ENCODE data around the gene MLXIP.

- TF ChIP-seq CTCF (CRISPR knock-in tag; IDR thresholded peaks at IDR 0.05) = no peak
- TF ChIP-seq IRF1 (CRISPR knock-in tag; IDR thresholded peaks at IDR 0.05; ENCODE audit: low read depth) = no peak
- TF ChIP-seq SPEN (CRISPR knock-in tag; IDR thresholded peaks at IDR 0.05; ENCODE audit: low read depth) = no peak
- TF ChIP-seq SP5 (CRISPR knock-in tag; IDR thresholded peaks at IDR 0.05; ENCODE audit: borderline replicate concordance, low read depth) = no peak
- no peak for TF ChIP-seq CREB1 (IDR thresholded peaks at IDR 0.05)
- TF ChIP-seq CREB1 (CRISPR knock-in tag; IDR thresholded peaks at IDR 0.05) = no peak
- no peak for TF ChIP-seq FOXM1 (CRISPR knock-in tag; IDR thresholded peaks at IDR 0.05)
- TF ChIP-seq SIN3A (IDR thresholded peaks at IDR 0.05; ENCODE audit: borderline replicate concordance, low read depth, low read length) = no peak
- TF ChIP-seq THYN1 (CRISPR knock-in tag; IDR thresholded peaks at IDR 0.05; ENCODE audit: borderline replicate concordance, low read depth) = no peak
- no peak for TF ChIP-seq ZSCAN30 (CRISPR knock-in tag; IDR thresholded peaks at IDR 0.05)
- no peak for TF ChIP-seq HDAC2 (CRISPR knock-in tag; IDR thresholded peaks at IDR 0.05)
- TF ChIP-seq NR2C2 (CRISPR knock-in tag; IDR thresholded peaks at IDR 0.05; ENCODE audit: borderline replicate concordance) = no peak
Measured at GRCh38 chr12:122099856-122100255, 21.3 kb downstream of the MLXIP start.
